Naive B cell (primary cell): ENCODE data around the gene RBP5. TPM values are rescaled to one million over a fixed set of nuclear protein-coding genes. Genes with fewer than 3 reads are reported as not detected.
A peak's percentile ranks its signal among the peaks of the same experiment; 100 is the strongest.

ENCODE experiments used
- ATAC-seq, 2 donors: fragments of 150-1000 bp; cut with Tn5 transposase; 2 replicates each; pipeline ENCODE4 v1.10.0; 2021; ENCODE audit warnings: low read depth in 2 of 2, mild to moderate bottlenecking in 2 of 2, moderate library complexity in 2 of 2
- DNase-seq: peaks from one replicate; pipeline ENCODE4 v3.0.0; 2022
- H3K27ac Mint-ChIP-seq, 6 donors: one replicate each; pipeline ENCODE4 v1.8.0; 2020 to 2022; ENCODE audit warnings: mild to moderate bottlenecking in 6 of 6, mixed read lengths in 6 of 6, moderate library complexity in 5 of 6, inconsistent platforms in 2 of 6
- H3K27me3 Mint-ChIP-seq, 3 donors: one replicate each; pipeline ENCODE4 v1.8.0; 2021 to 2022; ENCODE audit warnings: mixed read lengths in 3 of 3, mild to moderate bottlenecking in 1 of 3
- H3K36me3 Mint-ChIP-seq, 2 donors: one replicate each; pipeline ENCODE4 v1.8.0; 2020 to 2022; ENCODE audit warnings: mixed read lengths in 2 of 2, inconsistent platforms in 1 of 2, mild to moderate bottlenecking in 1 of 2
- H3K4me1 Mint-ChIP-seq, 3 donors: one replicate each; pipeline ENCODE4 v1.8.0; 2020 to 2022; ENCODE audit warnings: mixed read lengths in 3 of 3, inconsistent platforms in 1 of 3, mild to moderate bottlenecking in 1 of 3, moderate library complexity in 1 of 3
- H3K4me3 Mint-ChIP-seq, 8 donors: one replicate each; pipeline ENCODE4 v1.8.0; 2020 to 2022; ENCODE audit warnings: mild to moderate bottlenecking in 8 of 8, mixed read lengths in 8 of 8, moderate library complexity in 8 of 8, inconsistent platforms in 2 of 8
- H3K9me3 Mint-ChIP-seq, 7 donors: one replicate each; pipeline ENCODE4 v1.8.0; 2020 to 2022; ENCODE audit warnings: mixed read lengths in 7 of 7, mild to moderate bottlenecking in 5 of 7, inconsistent platforms in 2 of 7, moderate library complexity in 1 of 7
- polyA plus RNA-seq, 6 donors: library from polyadenylated mRNA; unstranded; fragments of 300-500 nt; fragmentation: Illumina TruSeq; gene quantifications; one replicate each; pipeline ENCODE4 v1.2.3, GENCODE V29; 2021; ENCODE audit warnings: low read depth in 6 of 6

RBP5 gene
- polyA plus RNA-seq, 6 donors from 2014 or later: 0.51 TPM; not detected in 5

- peaks cover 0 to 10% (median 0%) of the 10 kb centered on the region in 3 donors for H3K4me1 Mint-ChIP-seq
Measured at GRCh38 chr12:7142809-7143465, 14.2 kb upstream of the RBP5 start.

GRCh38 chr12:7142056-7142644 lies 13.5 kb upstream of the RBP5 start:
- Mint-ChIP-seq H3K4me1 (peaks cover 0 to 10% (median 0%) of the 10 kb centered on the region in 3 donors), H3K27me3 (no peaks in the 10 kb centered on the region), H3K9me3 (no peaks in the 10 kb centered on the region), H3K4me3 (no peak overlapping the region), H3K36me3 (peaks cover 14 to 15% of the 10 kb centered on the region in 2 donors), H3K27ac (peak overlapping the region in 1 of 6 donors; percentile 42)
- DNase-seq (peak; percentile 30), ATAC-seq (peak; percentile 65 to 86)

More at GRCh38 chr12:7142809-7143465, 14.2 kb upstream of the RBP5 start:
- peak overlapping the region in 1 of 8 donors; percentile 21 for H3K4me3 Mint-ChIP-seq
- H3K27ac Mint-ChIP-seq: peak overlapping the region in 1 of 6 donors; percentile 22
- DNase-seq (no peak), ATAC-seq (no peak)
- H3K36me3 Mint-ChIP-seq: peaks cover 11 to 14% of the 10 kb centered on the region in 2 donors
- no peaks in the 10 kb centered on the region for H3K9me3 Mint-ChIP-seq
- no peaks in the 10 kb centered on the region for H3K27me3 Mint-ChIP-seq

GRCh38 chr12:7141351-7142005 lies 12.8 kb upstream of the RBP5 start:
- ATAC-seq: no peak
- Mint-ChIP-seq H3K27me3 (no peaks in the 10 kb centered on the region), H3K9me3 (no peaks in the 10 kb centered on the region), H3K4me3 (no peak overlapping the region), H3K27ac (no peak overlapping the region), H3K36me3 (peaks cover 11 to 15% of the 10 kb centered on the region in 2 donors), H3K4me1 (peaks cover 0 to 10% (median 0%) of the 10 kb centered on the region in 3 donors)
- DNase-seq: no peak

- no peak overlapping the region for H3K4me3 Mint-ChIP-seq
- DNase-seq (no peak), ATAC-seq (no peak)
- H3K27me3 Mint-ChIP-seq: no peaks in the 10 kb centered on the region
- H3K36me3 Mint-ChIP-seq: peaks cover 7 to 15% of the 10 kb centered on the region in 2 donors
- no peaks in the 10 kb centered on the region for H3K9me3 Mint-ChIP-seq
- H3K27ac Mint-ChIP-seq: no peak overlapping the region
- H3K4me1 Mint-ChIP-seq: peaks cover 0 to 10% (median 0%) of the 10 kb centered on the region in 3 donors
Measured at GRCh38 chr12:7139200-7139599, 10.5 kb upstream of the RBP5 start.

- Mint-ChIP-seq H3K36me3 (peaks cover 7 to 15% of the 10 kb centered on the region in 2 donors), H3K27me3 (no peaks in the 10 kb centered on the region), H3K4me3 (no peak overlapping the region), H3K4me1 (peaks cover 0 to 10% (median 0%) of the 10 kb centered on the region in 3 donors), H3K9me3 (no peaks in the 10 kb centered on the region), H3K27ac (peak overlapping the region in 2 of 6 donors; percentile 7 to 67)
- ATAC-seq: no peak
- DNase-seq: no peak
Measured at GRCh38 chr12:7137908-7138307, 9.2 kb upstream of the RBP5 start.

GRCh38 chr12:7136676-7137075 lies 8.0 kb upstream of the RBP5 start:
- Mint-ChIP-seq H3K9me3 (no peaks in the 10 kb centered on the region), H3K4me3 (no peak overlapping the region), H3K36me3 (peaks cover 7 to 15% of the 10 kb centered on the region in 2 donors), H3K27ac (peak overlapping the region in 1 of 6 donors; percentile 53), H3K4me1 (peaks cover 5 to 10% (median 8%) of the 10 kb centered on the region in 3 donors), H3K27me3 (no peaks in the 10 kb centered on the region)
- ATAC-seq (no peak), DNase-seq (no peak)

GRCh38 chr12:7136071-7136470 lies 7.4 kb upstream of the RBP5 start:
- ATAC-seq (no peak), DNase-seq (no peak)
- Mint-ChIP-seq H3K36me3 (peaks cover 7 to 9% of the 10 kb centered on the region in 2 donors), H3K9me3 (no peaks in the 10 kb centered on the region), H3K27me3 (no peaks in the 10 kb centered on the region), H3K4me3 (no peak overlapping the region), H3K4me1 (peaks cover 11 to 16% (median 14%) of the 10 kb centered on the region in 3 donors), H3K27ac (no peak overlapping the region)

GRCh38 chr12:7134396-7135166 lies 5.9 kb upstream of the RBP5 start:
- H3K4me1 Mint-ChIP-seq: peaks cover 21 to 23% (median 22%) of the 10 kb centered on the region in 3 donors
- peaks cover 4 to 7% of the 10 kb centered on the region in 2 donors for H3K36me3 Mint-ChIP-seq
- no peaks in the 10 kb centered on the region for H3K27me3 Mint-ChIP-seq
- DNase-seq: no peak
- H3K4me3 Mint-ChIP-seq: peak overlapping the region in 1 of 8 donors; percentile 7
- H3K27ac Mint-ChIP-seq: peak overlapping the region in 1 of 6 donors; percentile 53
- no peak for ATAC-seq
- no peaks in the 10 kb centered on the region for H3K9me3 Mint-ChIP-seq

- Mint-ChIP-seq H3K4me3 (peak overlapping the region; percentile 80 to 97 (median 90)), H3K27ac (peak overlapping the region in 4 of 6 donors; percentile 59 to 81 (median 74)), H3K27me3 (no peaks in the 10 kb centered on the region), H3K9me3 (no peaks in the 10 kb centered on the region), H3K36me3 (no peaks in the 10 kb centered on the region), H3K4me1 (peaks cover 30 to 31% (median 31%) of the 10 kb centered on the region in 3 donors)
- DNase-seq: no peak
- no peak for ATAC-seq
Measured at GRCh38 chr12:7131502-7131866, 2.8 kb upstream of the RBP5 start.

GRCh38 chr12:7130701-7131501 lies 2.2 kb upstream of the RBP5 start:
- peak; percentile 11 to 12 for ATAC-seq
- no peaks in the 10 kb centered on the region for H3K27me3 Mint-ChIP-seq
- no peaks in the 10 kb centered on the region for H3K36me3 Mint-ChIP-seq
- peak overlapping the region in 5 of 6 donors; percentile 75 to 94 (median 84) for H3K27ac Mint-ChIP-seq
- peak overlapping the region; percentile 88 to 97 (median 92) for H3K4me3 Mint-ChIP-seq
- H3K4me1 Mint-ChIP-seq: peaks cover 30 to 31% (median 31%) of the 10 kb centered on the region in 3 donors
- peak; percentile 21 for DNase-seq
- no peaks in the 10 kb centered on the region for H3K9me3 Mint-ChIP-seq

- Mint-ChIP-seq H3K27me3 (no peaks in the 10 kb centered on the region), H3K27ac (peak within 1 kb of the TSS; percentile 81 to 94 (median 85)), H3K4me3 (peak within 1 kb of the TSS; percentile 88 to 97 (median 92)), H3K9me3 (no peaks in the 10 kb centered on the region), H3K36me3 (no peaks in the 10 kb centered on the region), H3K4me1 (peaks cover 30 to 31% (median 31%) of the 10 kb centered on the region in 3 donors)
- peak; percentile 87 for DNase-seq
- peak; percentile 92 to 93 for ATAC-seq
Measured at GRCh38 chr12:7129872-7130691, 1.4 kb upstream of the RBP5 start, which contains the start of gene CLSTN3. Gene CLSTN3, plus strand, starts transcription at chr12:7130371. Its CDS starts 278 bp downstream, at chr12:7130649.
